Kidney (tissue), 14 donors: ENCODE results near the gene SLC7A8. TPM values are rescaled to one million over a fixed set of nuclear protein-coding genes. Genes with fewer than 3 reads are reported as not detected.

ENCODE experiments used
- DNase-seq, 5 donors: peaks; one replicate each; pipeline ENCODE4 v3.0.0-alpha.2; 2013 to 2020
- FAIRE-seq: peaks from 2 replicates; lab custom pipeline; 2012; peaks lifted over from hg19 to GRCh38; lab: Jason Lieb, UNC
- H3K27ac ChIP-seq, 2 donors: one replicate each; pipeline ENCODE4 v1.7.0; 2013; ENCODE audit warnings: low read depth in 2 of 2, low read length in 2 of 2, inconsistent platforms in 1 of 2
- H3K27me3 ChIP-seq: one replicate; pipeline ENCODE4 v1.7.1; 2013; ENCODE audit warnings: low read length, inconsistent platforms; ENCODE audit not compliant: control insufficient read depth, insufficient read depth
- H3K36me3 ChIP-seq, 3 donors: one replicate each; pipeline versions ENCODE4 v1.7.0 to v1.7.1; 2013; ENCODE audit warnings: low read length in 3 of 3, control low read depth in 1 of 3, inconsistent platforms in 1 of 3; ENCODE audit not compliant: insufficient read depth in 3 of 3, control insufficient read depth in 2 of 3
- H3K4me1 ChIP-seq, 3 donors: one replicate each; pipeline versions ENCODE4 v1.7.0 to v1.7.1; 2013; ENCODE audit warnings: low read length in 3 of 3, inconsistent platforms in 1 of 3, low read depth in 1 of 3; ENCODE audit not compliant: control insufficient read depth in 2 of 3, insufficient read depth in 2 of 3
- H3K4me3 ChIP-seq, 3 donors: one replicate each; pipeline versions ENCODE4 v1.7.0 to v1.8.1; 2013; ENCODE audit warnings: low read length in 3 of 3, control low read depth in 1 of 3, inconsistent platforms in 1 of 3
- H3K9ac ChIP-seq, 3 donors: one replicate each; pipeline versions ENCODE4 v1.7.0 to v1.7.1; 2013; ENCODE audit warnings: low read length in 3 of 3, control low read depth in 1 of 3, inconsistent platforms in 1 of 3
- H3K9me3 ChIP-seq, 3 donors: one replicate each; pipeline versions ENCODE4 v1.7.0 to v1.7.1; 2013; ENCODE audit warnings: low read length in 3 of 3, control low read depth in 1 of 3, inconsistent platforms in 1 of 3; ENCODE audit not compliant: control insufficient read depth in 2 of 3, insufficient read depth in 1 of 3
- CTCF ChIP-seq: IDR thresholded peaks from 3 replicates; pipeline ENCODE4 v1.5.1; 2012; ENCODE audit warnings: mild to moderate bottlenecking, moderate library complexity, borderline replicate concordance; ENCODE audit not compliant: insufficient read depth; ENCODE audit errors: extremely low read depth
- intact Hi-C: fragments of 100-400 bp; cut with DNase I; formaldehyde crosslinking; loops from one replicate; pipeline ENCODE4 v1.11.1; 2022
- polyA plus RNA-seq: library from polyadenylated mRNA; stranded (reverse); fragments of 350-450 nt; fragmentation: Illumina TruSeq; extraction: RNeasy Lipid Tissue Mini Kit (QIAGEN cat#74804); gene quantifications from one replicate; pipeline ENCODE4 v1.2.3, GENCODE V29; 2014; ENCODE audit warnings: low read depth, low replicate concordance; ENCODE audit not compliant: insufficient read depth
- total RNA-seq: library from RNA; stranded (reverse); fragmentation: NEBNext Ultra II Directional; extraction: Animal tissue kit (Norgen Biotek cat#: 25700); gene quantifications from one replicate; pipeline ENCODE4 v1.2.1, GENCODE V29; 2021
- donor health status: control.
- donor health status: control.
- donor health status: control.
- donor health status: control.
- donor health status: control.
- donor health status: DM: yes; HTN: yes; CAD: no.
- donor health status: Normal renal cell carcinoma (clear cell type).

SLC7A8 gene
- total and polyA plus RNA-seq, 2 donors from 2014 or later = 22.9 to 210 TPM

- H3K4me3 ChIP-seq = no peak overlapping the region
- H3K27ac ChIP-seq = peak overlapping the region; percentile 59 to 75
- H3K4me1 ChIP-seq = peaks cover 0 to 10% (median 5%) of the 10 kb centered on the region in 3 donors
- H3K27me3 ChIP-seq = no peaks in the 10 kb centered on the region
- no peaks in the 10 kb centered on the region for H3K9me3 ChIP-seq
- peaks cover 0 to 38% (median 25%) of the 10 kb centered on the region in 3 donors for H3K36me3 ChIP-seq
- peak in 3 of 5 donors; percentile 51 to 65 (median 64) for DNase-seq
- FAIRE-seq = no peak
- no peak for TF ChIP-seq CTCF
- intact Hi-C loops = no loop called here
- H3K9ac ChIP-seq = no peak overlapping the region
These were observed 41.6 kb downstream of the SLC7A8 start for GRCh38 chr14:23141706-23142444.

GRCh38 chr14:23140371-23140770 lies 43.1 kb downstream of the SLC7A8 start:
- no peak for FAIRE-seq
- Histone ChIP-seq H3K36me3 (peaks cover 0 to 43% (median 29%) of the 10 kb centered on the region in 3 donors), H3K9me3 (no peaks in the 10 kb centered on the region), H3K4me3 (no peak overlapping the region), H3K9ac (no peak overlapping the region), H3K4me1 (peaks cover 0 to 7% (median 5%) of the 10 kb centered on the region in 3 donors), H3K27ac (peak overlapping the region in 1 of 2 donors; percentile 20), H3K27me3 (no peaks in the 10 kb centered on the region)
- intact Hi-C loops = no loop called here
- TF ChIP-seq CTCF = no peak
- no peak for DNase-seq

- peaks cover 0 to 43% (median 29%) of the 10 kb centered on the region in 3 donors for H3K36me3 ChIP-seq
These were observed 43.6 kb downstream of the SLC7A8 start for GRCh38 chr14:23139874-23140273.

More at GRCh38 chr14:23139874-23140273, 43.6 kb downstream of the SLC7A8 start:
- DNase-seq (no peak), FAIRE-seq (no peak)
- Histone ChIP-seq H3K27ac (peak overlapping the region in 1 of 2 donors; percentile 20), H3K9ac (no peak overlapping the region), H3K27me3 (no peaks in the 10 kb centered on the region), H3K4me1 (peaks cover 0 to 7% (median 5%) of the 10 kb centered on the region in 3 donors), H3K4me3 (no peak overlapping the region), H3K9me3 (no peaks in the 10 kb centered on the region)
- intact Hi-C loops = no loop called here
- no peak for TF ChIP-seq CTCF
